A549 (cell line): ENCODE data around the gene DAB2IP. TPM values are rescaled to one million over a fixed set of nuclear protein-coding genes. Genes with fewer than 3 reads are reported as not detected.

ENCODE experiments used
- ATAC-seq, 2 experiments: fragments of 200-7000 bp in 1 of 2; fragments of >200 bp in 1 of 2; cut with Nextera tagmentation in 1 of 2; cut with Tn5 transposase in 1 of 2; 3 replicates each; pipeline versions ENCODE4 v1.8.0 to v1.9.1; 2018 to 2020; ENCODE audit warnings: mild to moderate bottlenecking in 1 of 2, moderate library complexity in 1 of 2
- CTCF ChIA-PET: fragments of 300-600 bp; sonication (Branson Sonifier 250); formaldehyde crosslinking; extraction: SDS; loops from one replicate; lab custom pipeline; 2021; ENCODE audit warnings: antibody characterized with exemption, inconsistent platforms; lab: Yijun Ruan, JAX
- POLR2A ChIA-PET: fragments of 350-600 bp; formaldehyde crosslinking; extraction: SDS; loops from one replicate; lab custom pipeline; 2021; ENCODE audit warnings: antibody characterized with exemption, inconsistent platforms; lab: Yijun Ruan, JAX
- DNase-seq, 2 experiments: peaks; one replicate each; pipeline versions ENCODE4 v3.0.0 to v3.0.0-alpha.2; 2011 to 2016; ENCODE audit warnings: low read depth in 1 of 2, low spot score in 1 of 2
- FAIRE-seq: peaks from 2 replicates; lab custom pipeline; 2011; peaks lifted over from hg19 to GRCh38; lab: Jason Lieb, UNC
- H3K27ac ChIP-seq, 2 experiments: fragments of >200 bp; sonication (Bioruptor Twin); formaldehyde crosslinking; 3 replicates each; pipeline ENCODE4 v1.5.1; 2016 to 2017
- H3K4me1 ChIP-seq: fragments of >200 bp; sonication (Bioruptor Twin); formaldehyde crosslinking; 3 replicates; pipeline ENCODE4 v1.6.1; 2016
- H3K4me2 ChIP-seq: fragments of >200 bp; sonication (Bioruptor Twin); formaldehyde crosslinking; 3 replicates; pipeline ENCODE4 v1.6.1; 2016
- H3K4me3 ChIP-seq: fragments of >200 bp; sonication (Bioruptor Twin); formaldehyde crosslinking; 3 replicates; pipeline ENCODE4 v1.5.1; 2016
- H3K9me3 ChIP-seq: fragments of >200 bp; sonication (Bioruptor Twin); formaldehyde crosslinking; 3 replicates; pipeline ENCODE4 v1.6.1; 2016
- CBX2 ChIP-seq: fragments of 200-600 bp; sonication (generic); IDR thresholded peaks from 2 replicates; pipeline ENCODE4 v1.6.1; 2016; ENCODE audit warnings: low read depth, mild to moderate bottlenecking, borderline replicate concordance
- CBX8 ChIP-seq: fragments of 200-600 bp; sonication (generic); IDR thresholded peaks from 2 replicates; pipeline ENCODE4 v1.6.1; 2016
- CEBPB ChIP-seq, 2 experiments: fragments of >200 bp in 1 of 2; sonication (Bioruptor Twin) in 1 of 2; formaldehyde crosslinking in 1 of 2; IDR thresholded peaks; 2 replicates each; pipeline ENCODE4 v1.6.1; 2012 to 2016
- CHD2 ChIP-seq: fragments of 150-350 bp; IDR thresholded peaks from 2 replicates; pipeline ENCODE4 v1.6.1; 2014; ENCODE audit warnings: low read length; ENCODE audit not compliant: partially characterized antibody
- CTCF ChIP-seq: fragments of >200 bp; sonication (Bioruptor Twin); formaldehyde crosslinking; IDR thresholded peaks from 3 replicates; pipeline ENCODE4 v1.5.1; 2016
- E2F6 ChIP-seq: IDR thresholded peaks from 2 replicates; pipeline ENCODE4 v1.6.1; 2012; ENCODE audit warnings: low read depth, borderline replicate concordance
- EHF ChIP-seq: fragments of 250-450 bp; sonication (Bioruptor Pico); IDR thresholded peaks from 2 replicates; pipeline ENCODE4 v1.5.0; 2020; ENCODE audit warnings: mild to moderate bottlenecking
- ELK1 ChIP-seq: fragments of 150-350 bp; IDR thresholded peaks from 2 replicates; pipeline ENCODE4 v1.6.1; 2014; ENCODE audit warnings: low read depth, mild to moderate bottlenecking, low read length
- FOSL2 ChIP-seq, 2 experiments: fragments of 450-650 bp in 1 of 2; fragments of >200 bp in 1 of 2; sonication (Bioruptor Twin) in 1 of 2; formaldehyde crosslinking; IDR thresholded peaks; 2 replicates each; pipeline versions ENCODE4 v1.5.0 to v1.6.1; 2016 to 2020; ENCODE audit warnings: mild to moderate bottlenecking in 1 of 2, moderate library complexity in 1 of 2
- HES2 ChIP-seq: fragments of >200 bp; sonication (Bioruptor Twin); formaldehyde crosslinking; IDR thresholded peaks from 2 replicates; pipeline ENCODE4 v1.6.1; 2016
- KDM1A ChIP-seq: fragments of 200-600 bp; sonication (generic); IDR thresholded peaks from 2 replicates; pipeline ENCODE4 v1.6.1; 2016; ENCODE audit warnings: low read depth, mild to moderate bottlenecking
- NPAS2 ChIP-seq: fragments of 250-450 bp; sonication (Bioruptor Pico); IDR thresholded peaks from 2 replicates; pipeline ENCODE4 v1.8.0; 2022; ENCODE audit warnings: mild to moderate bottlenecking, moderate library complexity, borderline replicate concordance
- RFX5 ChIP-seq: fragments of 450-650 bp; IDR thresholded peaks from 2 replicates; pipeline ENCODE4 v1.7.1; 2014; ENCODE audit warnings: antibody characterized with exemption, mild to moderate bottlenecking, moderate library complexity
- ZFP36 ChIP-seq: fragments of 450-650 bp; IDR thresholded peaks from 2 replicates; pipeline ENCODE4 v1.6.1; 2014; ENCODE audit warnings: borderline replicate concordance; ENCODE audit not compliant: partially characterized antibody
- WGBS: methylation state at CpG from one replicate; pipeline ENCODE4 v1.1.6; 2017; ENCODE audit errors: missing lambda C conversion rate; 5-methylcytosine and 5-hydroxymethylcytosine counted together
- polyA plus RNA-seq, 4 experiments: library from polyadenylated mRNA; depleted of rRNA in 3 of 4; stranded (reverse); fragments of >200 nt; fragmentation: RNase III in 1 of 4; extraction: RNeasy Plus Mini Kit Qiagen cat#74134 plus additional on column Dnase treatment in 1 of 4; gene quantifications; 2 replicates in 3 of 4; 3 replicates in 1 of 4; pipeline ENCODE4 v1.2.3, GENCODE V29; 2011 to 2017

Gene DAB2IP
- polyA plus RNA-seq, 2 of the 4 experiments (the other 2 are of a cell fraction), result 9.7 to 13.9 TPM

GRCh38 chr9:121609822-121610637 is 41.4 kb upstream of the DAB2IP start:
- Histone ChIP-seq H3K27ac (peak overlapping the region in 1 of 2 experiments; percentile 20; a peak in 3 of 6 replicates), H3K4me1 (peaks cover 41% of the 10 kb centered on the region)
- POLR2A ChIA-PET, result interaction anchor here (1.2 kb wide), 1 partner anchor 11 kb away, joined by 4 read pairs; no protein-coding TSS in a partner anchor
- DNase-seq, result peak; percentile 80 to 83
- TF ChIP-seq RFX5 (no peak), ZFP36 (peak; percentile 65), CEBPB (IDR thresholded peaks at IDR 0.05) (no peak), CHD2 (no peak), HES2 (no peak), KDM1A (no peak), CBX8 (no peak), FOSL2 (IDR thresholded peaks at IDR 0.05) (no peak), FOSL2 (CRISPR knock-in tag; IDR thresholded peaks at IDR 0.05) (peak; percentile 47)
- TF ChIP-seq, all 56 proteins: peak for 2
- H3K4me2 ChIP-seq, result peak overlapping the region; percentile 46
- peak; percentile 89 to 93 for ATAC-seq
- FAIRE-seq, result no peak
- 32% methylated on average over 6 of the region's 6 CpGs for WGBS
- CTCF ChIA-PET, result interaction anchor here (0.7 to 3.9 kb wide), 12 partner anchors 8 to 74 kb away, joined by 3 to 20 read pairs (median 4); no protein-coding TSS in a partner anchor
- no peak overlapping the region for H3K4me3 ChIP-seq
- H3K9me3 ChIP-seq, result no peaks in the 10 kb centered on the region

DNA sequence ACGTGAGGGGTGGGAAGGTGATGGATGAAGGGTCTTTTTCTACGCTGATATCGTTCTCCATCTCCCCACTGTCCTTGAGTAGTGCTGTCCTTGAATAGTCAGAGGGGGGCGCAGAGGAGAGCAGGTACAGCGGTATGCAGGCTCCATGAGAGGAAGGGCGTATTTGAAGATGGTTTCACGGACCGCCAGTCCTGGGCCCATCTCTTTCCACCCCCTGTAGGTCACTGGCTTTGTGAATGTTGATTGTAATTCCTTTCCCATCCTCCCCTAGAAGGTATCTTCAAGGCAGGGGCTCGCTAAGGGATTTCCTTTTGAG is 40.8 kb upstream of the DAB2IP start:
- Histone ChIP-seq H3K4me3 (no peak overlapping the region), H3K4me2 (no peak overlapping the region; the same call in 2 of the 3 replicates), H3K9me3 (no peaks in the 10 kb centered on the region), H3K27ac (peak overlapping the region in 1 of 2 experiments; percentile 20; a peak in 2 of 6 replicates), H3K4me1 (peaks cover 41% of the 10 kb centered on the region)
- ChIA-PET CTCF (interaction anchor here (1.1 to 3.9 kb wide), 8 partner anchors 8 to 74 kb away, joined by 3 to 20 read pairs (median 6); no protein-coding TSS in a partner anchor), POLR2A (no interaction called here)
- DNase-seq, result no peak
- no peak for ATAC-seq
- TF ChIP-seq CBX2, result no peak
- TF ChIP-seq NPAS2 (CRISPR knock-in tag), result no peak
- no peak for TF ChIP-seq HES2
- no peak for TF ChIP-seq ELK1
- TF ChIP-seq EHF (CRISPR knock-in tag), result no peak
- no peak for TF ChIP-seq E2F6
- WGBS, result 90% methylated on average over 9 of the region's 9 CpGs
- FAIRE-seq, result no peak

DNA sequence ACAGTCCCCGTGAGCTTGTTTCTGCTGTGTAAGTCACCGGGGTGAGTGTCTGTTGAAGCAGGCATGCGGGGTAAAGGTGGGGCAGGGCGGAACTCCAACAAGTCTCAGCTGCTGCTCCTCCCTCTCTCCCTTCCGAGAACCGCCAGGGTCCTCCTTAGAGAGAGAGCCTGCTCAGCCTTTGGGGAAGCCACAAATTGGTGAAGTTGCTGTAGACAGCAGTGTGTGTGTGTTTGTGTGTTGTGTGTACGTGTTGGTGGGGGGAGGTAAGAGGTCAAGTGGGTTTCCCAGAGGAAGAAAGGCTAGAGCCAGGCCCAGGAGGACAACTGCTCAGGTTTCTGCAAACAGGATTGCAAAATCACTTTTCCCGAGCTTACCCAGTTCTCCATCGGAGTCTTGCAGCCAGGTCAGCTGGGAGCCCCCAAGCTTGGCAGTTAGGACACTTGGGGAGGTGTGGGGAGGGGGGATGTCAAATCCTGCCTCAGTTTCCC is 38.9 kb upstream of the DAB2IP start:
- H3K4me3 ChIP-seq, result no peak overlapping the region
- peak overlapping the region; percentile 46 to 73; a peak in 4 of 6 replicates for H3K27ac ChIP-seq
- no peaks in the 10 kb centered on the region for H3K9me3 ChIP-seq
- ChIA-PET CTCF (interaction anchor here (0.9 to 3.6 kb wide), 5 partner anchors 9 to 67 kb away, joined by 3 to 15 read pairs (median 4); no protein-coding TSS in a partner anchor), POLR2A (no interaction called here)
- 14% methylated on average over 9 of the region's 9 CpGs for whole genome bisulfite sequencing
- H3K4me1 ChIP-seq, result peaks cover 37% of the 10 kb centered on the region
- peak overlapping the region; percentile 69 for H3K4me2 ChIP-seq
- ATAC-seq (peak; percentile 32 to 78; a peak in 3 of 6 replicates), DNase-seq (peak in 1 of 2 experiments; percentile 38), FAIRE-seq (no peak)
- TF ChIP-seq CEBPB (IDR thresholded peaks at IDR 0.05) (peak; percentile 67 to 72; a peak in 2 of 4 replicates), CTCF (no peak)
